Breast epithelium (tissue), 3 donors: ENCODE data around the gene EPHA5.

ENCODE experiments used
- CTCF ChIP-seq, 3 donors: fragments of 450-650 bp; IDR thresholded peaks; one replicate each; pipeline ENCODE4 v1.5.1; 2016 to 2017; ENCODE audit warnings: antibody characterized with exemption in 3 of 3, mild to moderate bottlenecking in 3 of 3, moderate library complexity in 3 of 3
- POLR2A ChIP-seq: fragments of 450-650 bp; IDR thresholded peaks from one replicate; pipeline ENCODE4 v1.6.1; 2016; ENCODE audit warnings: antibody characterized with exemption, mild to moderate bottlenecking, moderate library complexity

- TF ChIP-seq POLR2A (no peak), CTCF (IDR thresholded peaks at IDR 0.05) (no peak)
Observed at GRCh38 chr4:65665771-65666523, 4.3 kb downstream of the EPHA5 start.
